HepG2 (cell line): Measurements from ENCODE around the gene CRLF1. TPM values are rescaled to one million over a fixed set of nuclear protein-coding genes. Genes with fewer than 3 reads are reported as not detected.

Source experiments
- ARID5B ChIP-seq: IDR thresholded peaks from 2 replicates; pipeline ENCODE4 v1.4.0; 2020; ENCODE audit warnings: mild to moderate bottlenecking, missing genetic modification reagents
- ATF4 ChIP-seq, 2 experiments: fragments of 450-650 bp in 1 of 2; sonication (generic) in 1 of 2; formaldehyde crosslinking; IDR thresholded peaks; 2 replicates each; pipeline versions ENCODE4 v1.5.0 to v1.8.0; 2020 to 2022; ENCODE audit warnings: mild to moderate bottlenecking in 1 of 2, missing genetic modification reagents in 1 of 2
- BRCA1 ChIP-seq: sonication (generic); formaldehyde crosslinking; IDR thresholded peaks from 2 replicates; pipeline ENCODE4 v1.4.0; 2020; ENCODE audit warnings: missing genetic modification reagents
- FOXA1 ChIP-seq, 2 experiments: fragments of 450-650 bp in 1 of 2; sonication (generic) in 1 of 2; formaldehyde crosslinking in 1 of 2; IDR thresholded peaks; 2 replicates each; pipeline versions ENCODE4 v1.4.0 to v1.6.1; 2016 to 2020; ENCODE audit warnings: missing genetic modification reagents in 1 of 2
- KLF6 ChIP-seq: IDR thresholded peaks from 2 replicates; pipeline ENCODE4 v1.8.0; 2016; ENCODE audit warnings: missing biosample characterization, missing genetic modification reagents
- MIER3 ChIP-seq: IDR thresholded peaks from 2 replicates; pipeline ENCODE4 v1.6.1; 2016; ENCODE audit warnings: missing compliant biosample characterization, borderline replicate concordance
- NR2C2 ChIP-seq: sonication (generic); formaldehyde crosslinking; IDR thresholded peaks from 2 replicates; pipeline ENCODE4 v1.4.0; 2020; ENCODE audit warnings: missing genetic modification reagents, mild to moderate bottlenecking, moderate library complexity, borderline replicate concordance
- SMAD3 ChIP-seq: sonication (generic); formaldehyde crosslinking; IDR thresholded peaks from 2 replicates; pipeline ENCODE4 v1.4.0; 2020; ENCODE audit warnings: missing genetic modification reagents
- SMARCE1 ChIP-seq: fragments of 450-650 bp; IDR thresholded peaks from 2 replicates; pipeline ENCODE4 v1.6.1; 2017; ENCODE audit warnings: borderline replicate concordance
- TARDBP ChIP-seq: sonication (generic); formaldehyde crosslinking; IDR thresholded peaks from 2 replicates; pipeline ENCODE4 v1.8.0; 2022; ENCODE audit warnings: mild to moderate bottlenecking, missing genetic modification reagents
- TGIF2 ChIP-seq: IDR thresholded peaks from 2 replicates; pipeline ENCODE4 v1.6.1; 2016; ENCODE audit warnings: control low read depth, missing compliant biosample characterization
- THRA ChIP-seq: sonication (generic); formaldehyde crosslinking; IDR thresholded peaks from 2 replicates; pipeline ENCODE4 v1.4.0; 2020; ENCODE audit warnings: missing genetic modification reagents, borderline replicate concordance
- ZBTB38 ChIP-seq: sonication (generic); formaldehyde crosslinking; IDR thresholded peaks from 2 replicates; pipeline ENCODE4 v1.5.1; 2020; ENCODE audit warnings: mild to moderate bottlenecking, missing genetic modification reagents
- ZFP90 ChIP-seq: sonication (generic); formaldehyde crosslinking; IDR thresholded peaks from 2 replicates; pipeline ENCODE4 v1.8.0; 2022; ENCODE audit warnings: missing genetic modification reagents, mild to moderate bottlenecking, inconsistent platforms, borderline replicate concordance
- ZNF34 ChIP-seq: sonication (generic); formaldehyde crosslinking; IDR thresholded peaks from 2 replicates; pipeline ENCODE4 v1.4.0; 2020; ENCODE audit warnings: mild to moderate bottlenecking, missing genetic modification reagents, borderline replicate concordance
- ZNF619 ChIP-seq: sonication (generic); formaldehyde crosslinking; IDR thresholded peaks from 2 replicates; pipeline ENCODE4 v1.4.0; 2020; ENCODE audit warnings: mild to moderate bottlenecking, missing genetic modification reagents
- ZNF746 ChIP-seq: sonication (generic); formaldehyde crosslinking; IDR thresholded peaks from 2 replicates; pipeline ENCODE4 v1.8.0; 2022; ENCODE audit warnings: mild to moderate bottlenecking, missing genetic modification reagents
- ZNF879 ChIP-seq: sonication (generic); formaldehyde crosslinking; IDR thresholded peaks from 2 replicates; pipeline ENCODE4 v1.8.1; 2023; ENCODE audit warnings: missing genetic modification reagents
- polyA plus RNA-seq, 8 experiments: library from polyadenylated mRNA; depleted of rRNA in 3 of 8; stranded (reverse) in 7 of 8; unstranded in 1 of 8; fragments of >200 nt; fragmentation: Illumina TruSeq in 4 of 8; extraction: Trizol in 4 of 8; gene quantifications; 2 replicates each; pipeline versions ENCODE4 v1.2.1 to v1.2.3, GENCODE V29; 2011 to 2016; ENCODE audit warnings: low read depth in 4 of 8, missing spikeins in 1 of 8, mixed read lengths in 1 of 8; ENCODE audit not compliant: insufficient read depth in 1 of 8
- total RNA-seq, 5 experiments: library from RNA; depleted of rRNA; stranded (reverse); fragments of >200 nt; fragmentation: Illumina TruSeq; extraction: Trizol; gene quantifications; 2 replicates each; pipeline ENCODE4 v1.2.3, GENCODE V29; 2016; ENCODE audit warnings: low read depth in 1 of 5

Gene CRLF1
- total and polyA plus RNA-seq, 2 of the 13 experiments (the other 11 are each of a cell fraction or from before 2014, with no cell fraction given) = 217 to 296 TPM

- no peak for TF ChIP-seq NR2C2 (CRISPR knock-in tag)
- TF ChIP-seq THRA (CRISPR knock-in tag) = 0 out of 2 replicates have a peak, but pooled peaks have one; percentile 13
- TF ChIP-seq ZNF34 (CRISPR knock-in tag) = no peak
- 0 out of 2 replicates have a peak, but pooled peaks have one; percentile 1 for TF ChIP-seq ZFP90 (CRISPR knock-in tag)
- no peak for TF ChIP-seq ATF4 (CRISPR knock-in tag; IDR thresholded peaks at IDR 0.05)
- no peak for TF ChIP-seq SMARCE1
- TF ChIP-seq ZNF619 (CRISPR knock-in tag) = 0 out of 2 replicates have a peak, but pooled peaks have one; percentile 13
- TF ChIP-seq FOXA1 (IDR thresholded peaks at IDR 0.05) = no peak
- 0 out of 2 replicates have a peak, but pooled peaks have one; percentile 43 for TF ChIP-seq FOXA1 (CRISPR knock-in tag; IDR thresholded peaks at IDR 0.05)
- TF ChIP-seq KLF6 (CRISPR knock-in tag) = no peak
- TF ChIP-seq TARDBP = no peak
- TF ChIP-seq SMAD3 (CRISPR knock-in tag) = no peak
- peak; percentile 20; the same call in 1 of the 2 replicates for TF ChIP-seq TGIF2
- 0 out of 2 replicates have a peak, but pooled peaks have one; percentile 35 for TF ChIP-seq ZNF746 (CRISPR knock-in tag)
- no peak for TF ChIP-seq BRCA1
- no peak for TF ChIP-seq MIER3 (CRISPR knock-in tag)
- no peak for TF ChIP-seq ARID5B (CRISPR knock-in tag)
- no peak for TF ChIP-seq ZBTB38 (CRISPR knock-in tag)
- 0 out of 2 replicates have a peak, but pooled peaks have one; percentile 29 for TF ChIP-seq ZNF879
These were observed 18.5 kb downstream of the CRLF1 start (continued) for GRCh38 chr19:18587962-18588610.
